A549 (cell line): ENCODE measurements around the gene EXOC4.

Experiments
- BHLHE40 ChIP-seq: IDR thresholded peaks from 2 replicates; pipeline ENCODE4 v1.6.1; 2012; ENCODE audit warnings: low read depth, low read length, inconsistent platforms
- CEBPB ChIP-seq, 2 experiments: fragments of >200 bp in 1 of 2; sonication (Bioruptor Twin) in 1 of 2; formaldehyde crosslinking in 1 of 2; IDR thresholded peaks; 2 replicates each; pipeline ENCODE4 v1.6.1; 2012 to 2016
- CHD2 ChIP-seq: fragments of 150-350 bp; IDR thresholded peaks from 2 replicates; pipeline ENCODE4 v1.6.1; 2014; ENCODE audit warnings: low read length; ENCODE audit not compliant: partially characterized antibody
- E2F6 ChIP-seq: IDR thresholded peaks from 2 replicates; pipeline ENCODE4 v1.6.1; 2012; ENCODE audit warnings: low read depth, borderline replicate concordance
- ELK1 ChIP-seq: fragments of 150-350 bp; IDR thresholded peaks from 2 replicates; pipeline ENCODE4 v1.6.1; 2014; ENCODE audit warnings: low read depth, mild to moderate bottlenecking, low read length
- JUNB ChIP-seq: fragments of >200 bp; sonication (Bioruptor Twin); formaldehyde crosslinking; IDR thresholded peaks from 2 replicates; pipeline ENCODE4 v1.6.1; 2016
- MAZ ChIP-seq: fragments of 150-350 bp; IDR thresholded peaks from 2 replicates; pipeline ENCODE4 v1.6.1; 2014; ENCODE audit warnings: antibody characterized with exemption, low read depth, low read length, borderline replicate concordance
- PHF8 ChIP-seq: fragments of 200-600 bp; sonication (generic); IDR thresholded peaks from 2 replicates; pipeline ENCODE4 v1.6.1; 2016; ENCODE audit warnings: low read depth, mild to moderate bottlenecking, antibody characterized with exemption, moderate library complexity, borderline replicate concordance
- POLR2A ChIP-seq: IDR thresholded peaks from 2 replicates; pipeline ENCODE4 v1.6.1; 2012; ENCODE audit warnings: mild to moderate bottlenecking, low read length
- POLR2AphosphoS2 ChIP-seq: conservative IDR thresholded peaks from 2 replicates; pipeline ENCODE4 v1.6.1; 2012; ENCODE audit warnings: low read length, improper control_type of control experiment, inconsistent platforms
- RAD21 ChIP-seq, 2 experiments: fragments of >200 bp in 1 of 2; sonication (Bioruptor Twin) in 1 of 2; formaldehyde crosslinking in 1 of 2; IDR thresholded peaks in 1 of 2; conservative IDR thresholded peaks in 1 of 2; 2 replicates in 1 of 2; 3 replicates in 1 of 2; pipeline ENCODE4 v1.6.1; 2012 to 2018; ENCODE audit warnings: inconsistent platforms in 1 of 2
- SMC3 ChIP-seq: fragments of >200 bp; sonication (Bioruptor Twin); formaldehyde crosslinking; IDR thresholded peaks from 3 replicates; pipeline ENCODE4 v1.6.1; 2018; ENCODE audit warnings: inconsistent platforms
- ZNF302 ChIP-seq: fragments of 250-450 bp; sonication (Bioruptor Pico); IDR thresholded peaks from 2 replicates; pipeline ENCODE4 v1.9.0; 2021; ENCODE audit warnings: inconsistent platforms, mild to moderate bottlenecking, moderate library complexity
- TF ChIP-seq, protein P1 (sequence below): fragments of >200 bp; sonication (Bioruptor Twin); formaldehyde crosslinking; IDR thresholded peaks from 3 replicates; pipeline ENCODE4 v1.5.1; 2016

- TF ChIP-seq, protein P1, sequence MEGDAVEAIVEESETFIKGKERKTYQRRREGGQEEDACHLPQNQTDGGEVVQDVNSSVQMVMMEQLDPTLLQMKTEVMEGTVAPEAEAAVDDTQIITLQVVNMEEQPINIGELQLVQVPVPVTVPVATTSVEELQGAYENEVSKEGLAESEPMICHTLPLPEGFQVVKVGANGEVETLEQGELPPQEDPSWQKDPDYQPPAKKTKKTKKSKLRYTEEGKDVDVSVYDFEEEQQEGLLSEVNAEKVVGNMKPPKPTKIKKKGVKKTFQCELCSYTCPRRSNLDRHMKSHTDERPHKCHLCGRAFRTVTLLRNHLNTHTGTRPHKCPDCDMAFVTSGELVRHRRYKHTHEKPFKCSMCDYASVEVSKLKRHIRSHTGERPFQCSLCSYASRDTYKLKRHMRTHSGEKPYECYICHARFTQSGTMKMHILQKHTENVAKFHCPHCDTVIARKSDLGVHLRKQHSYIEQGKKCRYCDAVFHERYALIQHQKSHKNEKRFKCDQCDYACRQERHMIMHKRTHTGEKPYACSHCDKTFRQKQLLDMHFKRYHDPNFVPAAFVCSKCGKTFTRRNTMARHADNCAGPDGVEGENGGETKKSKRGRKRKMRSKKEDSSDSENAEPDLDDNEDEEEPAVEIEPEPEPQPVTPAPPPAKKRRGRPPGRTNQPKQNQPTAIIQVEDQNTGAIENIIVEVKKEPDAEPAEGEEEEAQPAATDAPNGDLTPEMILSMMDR = no peak
- no peak for TF ChIP-seq MAZ
- TF ChIP-seq ELK1 = no peak
- no peak for TF ChIP-seq SMC3
- no peak for TF ChIP-seq BHLHE40
- TF ChIP-seq CEBPB (IDR thresholded peaks at IDR 0.05) = no peak
- no peak for TF ChIP-seq POLR2AphosphoS2
- no peak for TF ChIP-seq CHD2
- no peak for TF ChIP-seq POLR2A
- no peak for TF ChIP-seq E2F6
- TF ChIP-seq RAD21 (conservative IDR thresholded peaks at IDR 0.05 in 1 of 2, IDR thresholded peaks at IDR 0.05 in 1 of 2) = no peak
- no peak for TF ChIP-seq PHF8
- no peak for TF ChIP-seq ZNF302 (CRISPR knock-in tag)
- no peak for TF ChIP-seq JUNB
These were observed 551.2 kb downstream of the EXOC4 start for GRCh38 chr7:133804127-133804526.
